Measurements from ENCODE around the gene AKAP12.

Gene AKAP12

DNA sequence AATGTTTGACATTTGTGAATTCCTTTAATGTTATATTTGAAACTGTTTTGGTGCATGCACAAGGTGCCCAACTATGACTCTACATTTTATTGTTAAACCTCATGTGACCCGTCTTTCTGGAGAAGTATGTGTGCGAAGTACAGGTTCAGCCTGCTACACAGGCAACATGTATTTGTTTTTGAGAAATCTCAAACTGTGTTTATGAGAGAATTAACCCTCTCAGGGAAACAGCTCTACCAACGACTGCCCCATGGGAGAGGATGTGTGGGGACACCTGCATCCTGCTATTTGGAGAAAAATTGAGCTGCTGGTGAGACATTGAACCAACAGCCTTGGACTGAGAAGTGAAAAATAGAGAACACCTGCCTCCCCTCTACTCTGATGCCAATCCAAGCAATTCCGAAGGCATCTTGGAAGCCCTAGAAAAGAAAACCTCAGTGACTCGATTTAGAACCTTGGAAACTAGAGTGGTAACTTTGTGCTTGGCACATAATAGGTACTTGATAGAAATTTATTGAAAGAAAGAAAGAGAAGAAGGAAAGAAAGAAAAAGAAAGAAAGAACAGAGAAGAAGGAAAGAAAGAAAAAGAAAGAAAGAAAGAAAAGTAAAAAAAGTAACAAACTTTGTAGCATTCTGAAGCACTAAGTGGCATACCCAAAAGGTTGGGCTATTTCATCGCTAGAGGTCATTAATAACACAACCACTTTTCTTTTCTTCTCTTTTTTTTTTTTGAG lies 2.9 kb upstream of the AKAP12 start:
- no peak for DNase-seq

DNA sequence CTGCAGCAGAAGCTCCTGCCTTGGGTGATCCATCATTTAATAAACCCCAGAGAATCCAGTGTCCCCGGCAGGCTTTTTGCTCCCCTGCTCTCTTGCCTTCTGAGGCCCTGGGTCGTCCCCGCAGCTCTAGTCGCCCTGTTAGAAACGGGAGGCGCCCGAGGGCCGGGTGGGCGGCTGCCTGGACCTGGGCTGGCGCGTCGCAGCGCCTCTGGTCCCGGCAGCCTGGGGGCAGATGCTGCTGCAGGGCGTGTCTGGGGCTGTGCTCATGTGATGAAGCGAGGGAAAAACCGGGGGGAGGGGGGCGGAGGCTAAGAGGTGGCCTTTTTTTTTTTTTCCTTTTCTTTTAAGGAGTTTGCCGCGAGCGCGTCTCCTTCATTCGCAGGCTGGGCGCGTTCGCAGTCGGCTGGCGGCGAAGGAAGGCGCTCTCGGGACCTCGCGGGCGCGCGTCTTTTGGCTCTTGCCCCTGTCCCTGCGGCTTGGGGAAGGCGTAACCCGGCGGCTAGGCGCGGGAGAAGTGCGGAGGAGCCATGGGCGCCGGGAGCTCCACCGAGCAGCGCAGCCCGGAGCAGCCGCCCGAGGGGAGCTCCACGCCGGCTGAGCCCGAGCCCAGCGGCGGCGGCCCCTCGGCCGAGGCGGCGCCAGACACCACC lies 394 bp downstream of the AKAP12 start:
- DNase-seq, result no peak

DNA sequence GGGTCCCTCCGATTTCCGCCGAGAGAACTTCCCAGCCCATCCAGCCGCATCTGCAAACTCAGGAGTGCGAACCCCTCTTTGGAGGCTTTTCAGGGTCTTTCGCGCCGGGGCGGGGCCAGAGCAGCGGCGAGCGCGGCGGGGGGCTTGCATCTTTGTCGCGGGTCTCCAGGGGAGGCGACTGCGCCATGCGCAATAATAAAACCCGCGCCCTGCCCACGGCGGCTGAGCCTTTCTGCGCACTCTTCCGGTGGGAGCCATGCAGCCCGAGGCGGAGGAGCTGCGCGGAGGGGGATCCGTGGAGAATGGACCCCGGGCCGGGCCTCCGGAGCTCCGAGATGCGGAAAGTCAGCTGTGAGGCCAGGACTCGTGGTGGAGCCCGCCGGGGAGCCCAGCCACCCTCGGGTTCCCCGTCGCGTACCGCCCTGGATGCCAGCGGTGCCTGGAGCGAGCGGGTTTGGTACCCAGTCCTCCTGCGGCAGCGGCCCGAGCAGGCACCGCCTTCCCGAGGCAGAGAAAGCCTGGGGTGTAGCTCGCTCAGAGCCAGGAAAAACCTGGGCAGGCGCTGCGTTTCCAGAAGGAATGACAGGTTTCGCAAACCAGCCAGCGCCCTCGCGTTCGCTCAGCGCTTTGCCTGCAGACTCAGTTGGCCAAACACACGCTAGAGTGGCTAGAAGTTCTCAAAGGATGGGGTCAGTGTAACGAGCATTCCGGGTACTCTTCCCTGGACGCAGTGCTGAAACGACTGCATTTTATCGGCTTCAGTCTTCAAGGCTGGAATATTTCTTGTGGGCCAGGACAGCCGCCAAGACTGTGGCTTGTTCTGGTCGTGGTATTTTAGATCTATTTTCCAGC lies 1.2 kb downstream of the AKAP12 start:
- no peak for DNase-seq

DNA sequence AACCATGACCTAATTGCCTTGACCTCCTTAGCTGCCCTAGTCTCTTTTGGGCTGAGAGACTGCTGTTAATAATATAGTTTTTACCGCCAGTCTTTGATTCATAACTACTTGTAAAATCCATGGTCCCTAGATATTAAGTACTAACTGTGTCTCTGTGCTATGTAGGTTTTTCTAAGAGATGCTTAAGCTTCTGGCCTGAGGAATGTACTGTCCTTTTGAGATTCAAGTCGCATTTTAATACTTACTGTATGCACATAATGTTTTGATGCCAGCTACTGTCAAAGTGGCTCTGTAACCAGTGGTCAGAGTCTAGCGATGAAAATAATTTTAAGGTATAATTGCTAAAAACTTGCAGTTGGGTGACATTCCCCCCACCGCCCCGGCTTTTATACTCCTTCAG lies 2.1 kb downstream of the AKAP12 start:
- DNase-seq, result no peak

DNA sequence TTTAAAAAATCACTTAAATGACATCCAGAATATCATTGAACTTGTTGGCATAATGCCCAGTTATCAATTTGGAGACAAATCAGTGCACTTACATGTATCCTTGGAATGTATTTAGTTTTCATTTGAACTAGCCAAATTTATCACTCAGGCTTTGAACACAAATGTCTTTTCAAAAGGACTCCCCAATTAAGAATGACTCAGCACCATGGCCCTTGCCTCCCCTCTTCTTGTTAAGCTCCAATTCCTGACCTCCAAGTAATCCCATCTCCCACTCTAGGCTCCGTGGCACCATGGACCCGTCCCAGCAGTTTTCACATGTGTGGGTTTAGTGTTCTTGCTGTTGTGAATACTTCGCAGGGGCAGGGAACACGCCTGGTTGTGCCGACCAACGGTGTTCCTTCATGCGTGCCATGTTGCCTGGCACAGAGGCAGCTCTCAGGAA lies 2.7 kb downstream of the AKAP12 start:
- no peak for DNase-seq

DNA sequence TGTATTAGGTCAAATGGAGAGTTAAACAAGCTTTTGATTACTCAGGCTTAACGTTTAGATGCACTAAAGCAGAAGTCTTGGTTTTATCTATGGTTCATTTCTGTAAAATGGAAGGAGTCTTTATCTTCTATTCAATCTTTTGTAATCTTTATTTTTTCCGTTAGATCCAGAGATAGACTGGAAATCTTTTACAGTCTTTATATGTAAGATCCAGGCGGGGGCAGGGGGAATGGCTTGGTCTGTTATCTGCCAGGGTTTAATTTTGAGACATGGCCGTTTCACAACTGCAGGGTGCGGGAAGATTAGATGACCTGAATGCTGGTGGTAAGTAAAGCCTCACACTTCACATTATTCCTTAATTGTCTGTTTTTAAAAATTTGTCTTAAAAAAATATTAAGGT lies 3.7 kb downstream of the AKAP12 start:
- DNase-seq, result no peak

DNA sequence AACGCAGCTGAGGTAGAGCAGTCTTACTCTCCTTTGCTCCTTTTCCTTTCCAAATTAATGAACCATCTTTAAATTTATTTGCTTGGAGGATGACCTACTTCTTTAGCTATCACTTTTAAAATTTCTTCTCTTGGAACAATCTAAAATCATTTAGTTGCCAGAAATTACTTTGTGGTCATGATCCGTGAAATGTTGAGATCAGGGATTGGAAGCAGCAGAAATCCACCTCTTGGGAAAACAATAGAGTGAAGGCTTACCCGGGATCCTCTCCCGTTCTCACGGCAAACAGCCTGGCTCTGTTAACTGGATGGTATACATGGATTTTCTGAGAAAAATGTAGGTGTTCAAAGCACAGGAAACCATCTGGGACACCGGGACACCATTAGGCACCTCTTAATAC lies 7.7 kb downstream of the AKAP12 start:
- DNase-seq, result no peak

DNA sequence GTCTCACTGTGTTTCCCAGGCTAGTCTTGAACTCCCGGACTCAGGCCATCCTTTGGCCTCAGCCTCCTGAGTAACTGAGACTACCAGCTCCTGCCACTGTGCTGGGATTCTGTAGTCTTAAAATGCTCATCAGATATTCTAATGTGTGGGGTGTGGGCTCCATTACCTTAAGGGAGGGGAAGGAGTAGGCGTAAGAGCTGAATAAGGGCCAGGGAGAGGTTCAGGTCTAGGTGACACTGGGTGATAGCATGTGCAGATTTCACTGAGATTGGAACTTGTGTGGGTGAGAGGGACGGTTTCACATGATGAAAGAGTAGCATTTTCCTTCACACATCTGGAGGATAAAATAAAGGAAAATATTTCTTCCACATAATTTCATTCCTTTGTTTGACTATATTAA lies 8.5 kb downstream of the AKAP12 start:
- DNase-seq, result no peak

DNA sequence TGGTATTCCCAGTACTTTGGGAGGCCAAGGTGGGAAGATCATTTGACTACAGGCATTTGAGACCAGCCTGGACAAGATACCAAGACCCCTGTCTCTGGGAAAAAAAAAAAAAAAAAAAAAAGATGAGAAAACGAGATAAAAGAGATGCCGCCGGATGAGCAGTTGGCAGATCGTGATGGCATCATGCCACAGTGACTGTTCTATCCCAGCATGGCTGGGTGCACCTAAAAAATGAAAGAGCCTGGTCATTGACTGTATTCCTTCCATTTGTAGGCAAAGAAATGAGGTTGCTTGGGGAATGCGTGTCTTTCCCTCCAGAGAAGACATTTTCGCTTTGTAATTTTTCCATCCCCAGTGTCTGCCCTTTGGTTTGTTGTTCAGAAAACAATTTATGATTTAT lies 12.9 kb downstream of the AKAP12 start:
- DNase-seq, result no peak

DNA sequence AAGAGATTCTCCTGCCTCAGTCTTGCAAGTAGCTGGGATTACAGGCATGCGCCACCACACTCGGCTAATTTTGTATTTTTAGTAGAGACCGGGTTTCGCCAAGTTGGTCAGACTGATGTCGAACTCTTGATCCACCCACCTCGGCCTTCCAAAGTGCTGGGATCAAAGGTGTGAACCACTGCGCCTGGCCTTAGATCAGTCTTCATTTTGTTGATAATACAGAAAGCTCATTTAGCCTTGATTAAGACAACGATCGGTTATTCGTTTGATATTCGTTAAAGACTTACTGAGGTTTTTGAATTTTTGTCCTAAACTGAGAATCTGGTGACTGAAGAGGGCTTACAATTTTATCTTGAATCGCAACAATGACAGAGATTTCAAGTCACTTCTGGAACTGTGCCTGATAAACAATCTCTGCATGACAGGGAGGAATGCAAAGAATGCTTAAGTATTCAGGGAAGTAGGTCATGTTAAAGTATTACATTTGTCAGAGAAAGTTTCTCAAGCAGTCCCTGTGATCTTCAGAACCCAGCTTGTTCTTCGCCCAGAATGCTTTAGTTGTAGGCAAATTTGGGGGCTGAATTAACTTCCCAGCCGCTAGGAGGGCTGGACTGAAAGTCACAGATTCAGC lies 14.8 kb downstream of the AKAP12 start:
- no peak for DNase-seq

DNA sequence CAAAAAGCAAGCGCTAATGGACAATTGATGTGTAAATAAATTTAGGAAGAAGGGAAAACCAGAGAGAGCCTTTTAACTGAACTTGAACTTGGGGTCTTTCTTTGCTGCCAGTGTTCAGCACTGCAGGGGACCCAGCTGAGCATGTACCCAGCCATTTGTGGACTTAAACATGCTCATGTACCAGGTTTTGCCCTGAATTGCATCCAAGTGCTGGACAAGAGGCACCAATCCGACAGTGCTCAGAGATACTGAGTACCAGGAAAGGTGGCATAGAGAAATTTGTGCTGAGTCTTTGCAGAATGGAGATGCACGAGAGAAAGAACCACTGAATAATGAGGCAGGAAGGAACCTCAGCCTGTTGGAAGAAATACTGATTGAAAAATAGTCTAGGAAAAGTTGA lies 16.0 kb downstream of the AKAP12 start:
- DNase-seq, result no peak

DNA sequence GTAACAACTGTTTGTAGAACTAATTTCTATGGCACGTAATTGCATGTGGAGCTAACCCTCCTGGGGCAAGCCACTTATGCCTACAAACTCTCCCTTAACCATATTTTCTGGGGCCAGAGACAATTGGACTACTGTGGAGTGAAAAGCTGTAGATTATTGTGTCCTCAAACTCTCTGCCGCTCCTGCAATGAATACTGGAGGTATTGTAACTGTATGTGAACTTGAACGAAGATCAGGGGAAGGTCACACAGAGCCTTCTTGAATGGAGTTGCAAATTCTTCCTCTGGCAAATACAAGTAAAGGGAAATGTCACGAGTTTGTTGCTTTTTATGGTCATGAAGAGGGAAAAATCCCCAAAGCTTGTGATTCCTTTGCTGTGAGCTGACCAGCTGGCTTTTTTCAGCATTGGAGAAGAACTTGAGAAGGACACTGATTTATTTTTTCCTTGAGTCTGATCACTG lies 18.2 kb downstream of the AKAP12 start:
- DNase-seq, result no peak

DNA sequence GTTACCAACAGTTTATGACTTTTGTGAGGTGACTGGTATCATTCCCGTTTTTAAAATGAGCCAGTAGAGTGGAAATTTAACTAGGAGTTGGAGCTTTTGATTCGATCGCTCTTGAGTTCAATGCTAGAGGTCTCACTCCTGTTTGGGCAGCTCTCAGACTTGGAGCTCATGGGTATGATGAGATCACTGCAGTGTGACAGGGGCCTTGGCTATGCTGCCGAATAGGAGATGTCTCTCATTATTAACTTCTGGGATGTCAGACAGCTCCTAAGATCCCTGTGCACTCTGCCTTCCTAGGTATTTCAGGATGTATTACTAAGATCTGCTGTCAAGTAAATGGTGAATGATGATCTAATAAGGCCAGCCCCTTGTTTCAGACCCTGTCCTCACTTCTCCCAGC lies 20.4 kb downstream of the AKAP12 start:
- DNase-seq, result no peak

DNA sequence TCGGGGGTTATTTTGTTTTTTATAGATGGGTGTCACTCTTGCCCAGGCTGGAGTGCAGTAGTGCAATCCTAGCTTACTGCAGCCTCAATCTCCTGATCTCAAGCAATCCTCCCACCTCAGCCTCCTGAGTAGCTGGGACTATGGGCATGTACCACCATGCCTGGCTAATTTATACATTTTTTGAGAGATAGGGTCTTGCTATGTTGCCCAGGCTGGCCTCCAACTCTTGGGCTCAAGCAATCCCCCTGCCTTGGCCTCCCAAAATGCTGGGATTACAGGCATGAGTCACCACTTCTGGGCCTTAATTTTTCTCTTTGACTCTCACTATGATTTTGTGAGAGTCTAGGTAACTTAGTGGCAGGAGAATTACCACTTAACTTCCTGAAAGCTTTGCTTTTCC lies 23.3 kb downstream of the AKAP12 start:
- no peak for DNase-seq

DNA sequence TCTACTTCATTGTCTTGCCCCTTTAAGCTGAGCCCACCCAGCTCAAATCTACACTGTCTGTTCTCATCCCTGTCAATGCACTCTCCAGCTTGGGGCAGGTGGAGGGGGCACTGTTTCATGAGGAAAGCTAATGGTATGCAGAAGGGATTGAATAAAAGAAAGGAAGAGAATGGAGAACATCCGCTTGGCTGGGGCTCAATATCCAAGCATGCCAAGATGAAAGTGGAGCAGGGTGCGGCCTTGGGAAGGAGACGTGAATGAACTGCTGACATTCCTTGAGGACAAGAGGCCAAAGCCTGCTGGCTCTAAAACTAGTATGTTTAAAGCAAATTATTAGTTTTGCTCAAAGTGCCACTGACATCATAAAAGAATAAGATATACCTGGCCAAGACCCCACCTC lies 24.2 kb downstream of the AKAP12 start:
- no peak for DNase-seq

DNA sequence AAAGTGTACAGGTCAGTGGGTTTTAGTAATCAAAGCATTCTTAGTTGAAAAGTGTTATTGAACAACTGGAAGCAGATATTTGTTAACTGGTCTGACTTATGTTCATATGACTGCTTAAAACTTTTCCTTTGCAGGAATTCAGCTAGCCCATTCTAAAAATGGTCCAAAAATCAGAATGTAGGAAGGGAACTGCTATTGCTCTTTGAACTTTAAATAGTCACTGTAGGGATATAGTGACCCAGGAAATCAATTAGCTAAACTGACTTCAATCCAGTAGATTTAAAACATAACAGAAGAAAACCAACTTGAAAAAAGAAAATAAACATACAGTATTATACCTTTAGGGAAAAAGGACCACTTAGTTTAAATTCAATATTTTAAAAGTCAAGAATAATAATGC lies 25.5 kb downstream of the AKAP12 start:
- no peak for DNase-seq

DNA sequence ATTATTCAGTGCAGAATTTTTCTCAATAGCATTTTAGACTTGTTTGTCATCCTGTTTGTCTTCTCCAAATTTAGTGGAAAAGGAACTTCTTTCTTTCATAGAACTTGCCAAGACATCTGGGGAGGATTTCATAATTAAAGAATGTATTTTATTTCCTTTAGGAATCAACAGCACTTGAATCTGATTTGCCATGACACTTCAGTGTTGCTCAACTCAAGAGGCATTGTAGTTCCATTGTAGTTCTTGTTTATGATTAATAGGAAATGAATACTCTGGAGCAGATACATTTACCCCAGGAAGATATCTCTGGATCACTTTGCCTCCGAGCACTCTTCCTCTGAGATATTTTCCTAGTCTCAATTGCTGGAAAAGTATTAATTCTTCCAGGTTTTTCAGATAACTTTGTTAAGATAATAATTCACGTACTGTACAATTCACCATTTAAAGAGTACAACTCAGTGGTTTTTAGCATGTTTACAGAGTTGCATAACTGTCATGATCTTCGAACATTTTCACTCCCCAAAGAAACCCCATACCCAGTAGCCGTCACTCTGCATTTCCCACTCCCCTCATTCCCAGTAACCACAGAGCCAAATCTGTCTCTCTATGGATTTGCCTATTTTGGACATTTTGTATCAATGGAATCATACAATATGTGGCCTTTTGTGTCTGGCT lies 29.7 kb downstream of the AKAP12 start:
- no peak for DNase-seq

DNA sequence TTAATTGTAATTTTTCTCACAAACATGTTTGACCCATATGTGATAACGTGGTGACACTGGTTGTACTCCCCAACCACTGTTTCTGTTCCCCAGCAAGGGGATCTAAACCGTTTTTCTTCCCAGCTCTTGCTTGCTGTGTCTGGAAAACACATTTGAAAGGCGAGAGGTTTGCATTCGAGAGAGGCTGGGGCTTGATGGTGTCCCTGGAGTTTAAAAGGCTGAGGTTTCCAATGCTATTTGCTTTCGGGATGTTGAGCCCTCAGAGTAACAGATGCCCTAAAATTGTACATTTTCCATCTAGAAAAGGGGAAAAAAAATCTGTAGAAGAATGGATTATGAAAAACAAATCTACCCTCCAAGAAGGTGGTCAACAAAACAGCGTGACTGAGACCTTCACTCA lies 35.4 kb downstream of the AKAP12 start:
- no peak for DNase-seq

DNA sequence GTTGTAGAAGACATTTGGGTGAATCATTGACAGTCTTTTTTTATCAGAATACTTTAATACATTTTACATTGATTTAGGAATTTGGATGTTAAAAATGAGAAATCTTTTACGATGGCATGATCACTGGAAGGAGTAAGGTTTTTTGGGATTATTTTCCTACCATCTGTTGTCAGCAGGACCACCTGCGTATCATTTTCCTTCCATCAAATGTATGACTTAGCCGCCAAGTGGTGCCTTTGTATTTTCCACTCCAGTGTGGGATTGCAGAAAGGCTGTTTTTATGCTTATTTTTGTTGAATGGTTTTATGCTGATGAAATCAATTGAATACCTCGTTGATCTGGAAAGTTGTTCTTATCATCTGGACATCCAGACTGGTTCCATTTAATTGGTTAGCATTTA lies 35.8 kb downstream of the AKAP12 start:
- no peak for DNase-seq

DNA sequence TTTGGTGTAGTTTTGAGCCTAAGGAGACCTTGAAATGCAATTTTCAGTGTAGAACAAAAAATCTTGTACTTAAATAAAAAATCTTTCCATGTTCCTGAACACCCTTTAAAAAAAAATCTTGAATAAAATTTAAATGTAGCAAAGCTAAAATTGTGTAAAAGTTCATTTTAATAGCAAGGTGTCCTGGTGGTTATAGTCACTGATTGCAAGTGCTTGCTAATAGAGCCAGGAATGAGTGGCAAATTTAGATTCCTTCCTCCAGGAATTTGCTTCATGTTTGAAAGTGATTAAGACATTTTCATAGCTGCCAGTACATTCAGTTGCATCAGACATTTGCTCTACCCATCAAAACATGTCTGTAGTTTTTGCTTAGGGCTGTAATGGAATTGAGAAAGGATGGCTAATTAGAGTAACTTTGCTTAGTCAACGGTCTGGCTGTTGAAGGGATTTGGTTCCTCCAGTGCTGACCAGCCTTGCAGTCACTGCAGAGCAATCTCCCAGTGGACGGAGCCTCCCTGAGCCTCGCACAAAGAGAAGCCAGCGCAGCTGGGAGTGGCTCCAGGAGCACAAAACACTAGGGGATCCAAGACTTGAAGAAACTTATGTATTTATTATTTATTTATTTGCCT lies 36.5 kb downstream of the AKAP12 start:
- DNase-seq, result no peak

DNA sequence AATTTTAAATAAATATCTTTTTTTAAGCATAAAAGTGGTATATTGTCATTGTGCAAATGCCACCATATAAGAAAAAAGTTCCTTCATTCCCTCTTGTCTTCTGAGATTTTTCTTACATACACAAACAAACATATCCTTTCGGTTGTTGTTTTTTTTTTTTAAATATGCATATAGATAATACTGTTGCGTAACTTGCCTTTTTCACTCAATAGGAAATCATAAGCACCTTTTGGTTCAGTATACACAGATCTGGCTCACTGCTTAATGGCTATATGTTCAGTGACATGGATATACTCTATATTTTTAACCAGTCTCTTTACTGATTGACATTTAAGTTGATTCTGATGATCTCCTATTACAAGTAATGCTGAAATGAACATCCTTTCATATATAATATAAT lies 40.1 kb downstream of the AKAP12 start:
- DNase-seq, result no peak

DNA sequence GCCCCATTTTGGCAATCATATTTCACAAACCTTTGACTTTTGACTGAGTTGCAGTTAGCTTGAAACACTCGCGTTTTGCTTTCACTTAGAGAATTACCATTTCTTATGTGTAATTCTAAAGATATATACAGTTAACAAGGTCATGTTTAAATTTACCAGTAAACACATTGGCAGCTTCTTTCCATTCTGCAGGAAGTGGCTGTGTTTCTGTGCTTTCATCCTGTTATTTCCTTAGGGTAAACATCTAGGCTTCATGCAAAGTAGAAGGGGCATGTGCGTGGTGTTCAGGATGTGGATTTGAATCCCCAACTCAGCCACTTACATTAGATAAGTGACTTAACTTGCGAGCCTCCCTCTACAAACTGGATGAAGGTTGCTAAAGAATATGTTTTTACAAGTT lies 41.1 kb downstream of the AKAP12 start:
- no peak for DNase-seq
